Endodermal cell (in vitro differentiated cells): ENCODE results near the gene ARHGAP8. TPM values are rescaled to one million over a fixed set of nuclear protein-coding genes. Genes with fewer than 3 reads are reported as not detected.

Experiments
- DNase-seq: peaks from one replicate; pipeline ENCODE4 v3.0.0-alpha.2; 2017
- H3K27ac ChIP-seq: 2 replicates; pipeline ENCODE4 v1.5.1; 2013; ENCODE audit warnings: mild to moderate bottlenecking, low read depth, low read length, moderate library complexity
- H3K27me3 ChIP-seq: 2 replicates; pipeline ENCODE4 v1.6.1; 2013; ENCODE audit warnings: mild to moderate bottlenecking, low read length, moderate library complexity; ENCODE audit not compliant: insufficient read depth, control insufficient read depth, poor library complexity, severe bottlenecking
- H3K36me3 ChIP-seq: 2 replicates; pipeline ENCODE4 v1.7.0; 2013; ENCODE audit warnings: mild to moderate bottlenecking, low read length, moderate library complexity; ENCODE audit not compliant: control insufficient read depth, insufficient read depth
- H3K4me1 ChIP-seq: one replicate; pipeline ENCODE4 v1.7.0; 2013; ENCODE audit warnings: low read length; ENCODE audit not compliant: control insufficient read depth, insufficient read depth
- H3K4me3 ChIP-seq: 2 replicates; pipeline ENCODE4 v1.5.1; 2013; ENCODE audit warnings: mild to moderate bottlenecking, low read length, moderate library complexity
- H3K9ac ChIP-seq: 2 replicates; pipeline ENCODE4 v1.6.1; 2013; ENCODE audit warnings: mild to moderate bottlenecking, low read length, moderate library complexity; ENCODE audit not compliant: poor library complexity, severe bottlenecking; ENCODE audit errors: extremely low read depth
- H3K9me3 ChIP-seq: 2 replicates; pipeline ENCODE4 v1.6.1; 2013; ENCODE audit warnings: mild to moderate bottlenecking, low read length, moderate library complexity; ENCODE audit not compliant: control insufficient read depth
- H3K27ac Mint-ChIP-seq: 2 replicates; pipeline ENCODE4 v1.8.0; 2020; ENCODE audit warnings: mixed read lengths
- H3K27me3 Mint-ChIP-seq: 2 replicates; pipeline ENCODE4 v1.8.0; 2021; ENCODE audit warnings: mild to moderate bottlenecking, mixed read lengths; ENCODE audit not compliant: insufficient read depth
- H3K36me3 Mint-ChIP-seq: 2 replicates; pipeline ENCODE4 v1.8.0; 2020; ENCODE audit warnings: low read depth, mixed read lengths
- H3K4me1 Mint-ChIP-seq: 2 replicates; pipeline ENCODE4 v1.8.0; 2020; ENCODE audit warnings: mixed read lengths
- H3K4me3 Mint-ChIP-seq: 2 replicates; pipeline ENCODE4 v1.8.0; 2020; ENCODE audit warnings: mild to moderate bottlenecking, moderate library complexity, mixed read lengths
- H3K9me3 Mint-ChIP-seq: 2 replicates; pipeline ENCODE4 v1.8.0; 2020; ENCODE audit warnings: mild to moderate bottlenecking, mixed read lengths
- WGBS, 2 experiments: methylation state at CpG; one replicate each; pipeline versions ENCODE4 v1.1.5 to v1.1.7; 2013; ENCODE audit warnings: missing lambda C conversion rate in 2 of 2, mixed read lengths in 1 of 2; ENCODE audit not compliant: insufficient coverage in 1 of 2, insufficient read length in 1 of 2; 5-methylcytosine and 5-hydroxymethylcytosine counted together
- total RNA-seq, 2 donors: library from RNA; stranded (reverse); fragmentation: NEBNext Ultra II Directional in 1 of 2; extraction: Animal tissue kit (Norgen Biotek cat#: 25700) in 1 of 2; gene quantifications; 2 replicates in 1 of 2; 3 replicates in 1 of 2; pipeline ENCODE4 v1.2.1, GENCODE V29; 2021
- TF ChIP-seq, protein P1 (sequence below): fragments of 200-600 bp; sonication (generic); conservative IDR thresholded peaks from 2 replicates; pipeline ENCODE4 v1.5.0; 2021; ENCODE audit warnings: antibody characterized with exemption, mild to moderate bottlenecking

The ARHGAP8 gene
- total RNA-seq, 2 donors from 2014 or later, result 45.2 to 51.3 TPM

DNA sequence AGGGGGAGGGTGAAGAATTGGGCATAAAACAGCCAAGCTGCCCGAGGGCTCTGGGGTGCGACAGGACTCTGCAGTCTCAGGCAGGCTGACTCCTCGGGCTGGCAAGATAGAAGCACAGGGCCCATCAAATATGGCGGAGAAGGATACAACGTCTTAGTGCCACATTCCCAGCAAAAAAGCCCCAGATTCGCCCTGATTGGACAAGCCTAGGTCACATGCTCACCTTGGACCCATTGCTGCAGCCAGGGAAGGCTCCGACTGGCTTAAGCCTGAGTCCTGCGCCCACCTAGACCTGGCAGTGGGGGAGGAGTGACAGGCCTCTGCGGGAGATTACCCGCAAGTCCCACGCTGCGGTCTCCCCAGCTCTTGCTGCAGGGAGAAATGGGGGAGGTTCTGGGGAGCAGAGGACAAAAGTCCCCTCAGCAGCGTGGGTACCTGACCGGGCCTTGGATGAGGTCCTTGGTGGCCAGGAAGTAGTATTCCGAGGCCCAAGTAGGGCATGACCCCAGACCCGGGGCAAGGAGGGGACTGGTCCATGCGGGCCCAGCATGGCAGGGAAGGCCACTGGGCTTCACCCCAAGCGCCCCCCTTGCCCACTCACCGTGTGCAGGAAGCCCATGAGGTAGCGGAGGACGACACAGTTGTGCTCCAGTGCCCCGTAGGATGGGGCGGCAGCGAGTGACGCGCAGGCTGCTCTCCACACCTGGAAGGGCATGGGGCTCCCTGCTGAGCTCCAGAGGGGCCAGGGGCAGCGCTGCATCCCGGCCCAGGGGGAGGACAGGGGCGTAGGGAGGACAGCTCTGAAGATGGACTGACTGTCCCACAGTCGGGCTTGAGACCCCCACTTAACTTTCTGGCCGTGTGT lies 113.0 kb downstream of the ARHGAP8 start:
- H3K9me3 Mint-ChIP-seq, result peaks cover 2% of the 10 kb centered on the region
- 91 to 93% methylated on average over 29 to 31 of the region's 31 CpGs for WGBS, 2 experiments

DNA sequence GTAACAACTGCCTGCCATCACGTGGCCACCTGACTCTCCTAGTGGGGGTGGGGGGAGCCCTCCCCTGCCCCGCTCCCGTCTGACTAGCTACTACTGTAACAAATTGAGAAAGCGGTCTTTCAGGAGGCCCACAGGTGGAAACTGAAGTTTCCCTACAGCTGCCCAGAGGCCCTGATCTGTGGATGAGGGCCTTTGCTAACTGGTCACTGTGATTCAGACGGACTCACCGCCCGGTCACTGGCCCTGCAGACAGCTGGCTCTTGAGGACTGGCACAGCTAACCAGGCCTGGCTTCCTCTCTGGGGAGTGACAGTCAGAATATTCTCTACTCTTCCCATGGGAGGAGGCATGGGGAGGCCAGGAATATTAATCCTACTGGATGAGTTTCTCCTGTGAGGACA lies 116.8 kb downstream of the ARHGAP8 start:
- DNase-seq, result no peak
- Histone ChIP-seq H3K27me3 (no peaks in the 10 kb centered on the region), H3K9me3 (peaks cover 18% of the 10 kb centered on the region), H3K36me3 (peaks cover 33% of the 10 kb centered on the region), H3K9ac (no peak overlapping the region), H3K27ac (no peak overlapping the region), H3K4me3 (no peak overlapping the region), H3K4me1 (no peaks in the 10 kb centered on the region)
- H3K36me3 Mint-ChIP-seq, result peaks cover 34% of the 10 kb centered on the region
- H3K27me3 Mint-ChIP-seq, result no peaks in the 10 kb centered on the region
- peaks cover 18% of the 10 kb centered on the region for H3K9me3 Mint-ChIP-seq
- peaks cover 9% of the 10 kb centered on the region for H3K4me1 Mint-ChIP-seq
- 88 to 94% methylated on average over 7 of the region's 7 CpGs for WGBS, 2 experiments
- H3K4me3 Mint-ChIP-seq, result no peak overlapping the region
- TF ChIP-seq, protein P1, sequence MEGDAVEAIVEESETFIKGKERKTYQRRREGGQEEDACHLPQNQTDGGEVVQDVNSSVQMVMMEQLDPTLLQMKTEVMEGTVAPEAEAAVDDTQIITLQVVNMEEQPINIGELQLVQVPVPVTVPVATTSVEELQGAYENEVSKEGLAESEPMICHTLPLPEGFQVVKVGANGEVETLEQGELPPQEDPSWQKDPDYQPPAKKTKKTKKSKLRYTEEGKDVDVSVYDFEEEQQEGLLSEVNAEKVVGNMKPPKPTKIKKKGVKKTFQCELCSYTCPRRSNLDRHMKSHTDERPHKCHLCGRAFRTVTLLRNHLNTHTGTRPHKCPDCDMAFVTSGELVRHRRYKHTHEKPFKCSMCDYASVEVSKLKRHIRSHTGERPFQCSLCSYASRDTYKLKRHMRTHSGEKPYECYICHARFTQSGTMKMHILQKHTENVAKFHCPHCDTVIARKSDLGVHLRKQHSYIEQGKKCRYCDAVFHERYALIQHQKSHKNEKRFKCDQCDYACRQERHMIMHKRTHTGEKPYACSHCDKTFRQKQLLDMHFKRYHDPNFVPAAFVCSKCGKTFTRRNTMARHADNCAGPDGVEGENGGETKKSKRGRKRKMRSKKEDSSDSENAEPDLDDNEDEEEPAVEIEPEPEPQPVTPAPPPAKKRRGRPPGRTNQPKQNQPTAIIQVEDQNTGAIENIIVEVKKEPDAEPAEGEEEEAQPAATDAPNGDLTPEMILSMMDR, result no peak
- H3K27ac Mint-ChIP-seq, result peak overlapping the region; percentile 77

More for the DNA sequence above, 113.0 kb downstream of the ARHGAP8 start:
- Histone ChIP-seq H3K9me3 (no peaks in the 10 kb centered on the region), H3K4me1 (no peaks in the 10 kb centered on the region), H3K9ac (no peak overlapping the region), H3K36me3 (peaks cover 24% of the 10 kb centered on the region), H3K4me3 (no peak overlapping the region), H3K27ac (no peak overlapping the region), H3K27me3 (no peaks in the 10 kb centered on the region)
- no peak for DNase-seq
- Mint-ChIP-seq H3K4me1 (peaks cover 9% of the 10 kb centered on the region), H3K27ac (no peak overlapping the region), H3K36me3 (peaks cover 34% of the 10 kb centered on the region), H3K4me3 (no peak overlapping the region), H3K27me3 (peaks cover 1% of the 10 kb centered on the region)
- TF ChIP-seq, protein P1, result no peak

DNA sequence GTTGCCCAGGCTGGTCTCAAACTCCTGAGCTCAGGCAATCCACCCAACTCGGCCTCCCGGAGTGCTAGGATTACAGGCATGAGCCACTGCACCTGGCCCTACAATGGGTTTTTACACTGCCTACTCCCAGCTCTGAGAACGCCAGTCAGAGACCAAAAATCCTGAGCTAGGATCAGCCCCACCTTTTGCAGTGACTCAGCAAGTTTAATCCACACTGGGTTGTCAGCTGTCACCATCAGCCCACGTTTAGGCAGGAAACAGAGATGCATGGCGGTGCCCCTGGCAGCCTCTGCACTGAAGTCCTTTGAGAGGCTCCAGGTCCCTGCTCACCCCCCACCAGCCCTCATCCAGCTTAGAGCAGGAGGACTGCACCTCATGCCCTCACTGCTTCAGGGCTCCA lies 117.6 kb downstream of the ARHGAP8 start:
- peak; percentile 76 for DNase-seq
- Mint-ChIP-seq H3K4me1 (peaks cover 9% of the 10 kb centered on the region), H3K27me3 (no peaks in the 10 kb centered on the region), H3K9me3 (peaks cover 18% of the 10 kb centered on the region), H3K36me3 (peaks cover 32% of the 10 kb centered on the region), H3K4me3 (no peak overlapping the region), H3K27ac (peak overlapping the region; percentile 81)
- Histone ChIP-seq H3K36me3 (peaks cover 29% of the 10 kb centered on the region), H3K9me3 (peaks cover 18% of the 10 kb centered on the region), H3K27me3 (no peaks in the 10 kb centered on the region), H3K9ac (no peak overlapping the region), H3K27ac (peak overlapping the region; percentile 36), H3K4me3 (no peak overlapping the region), H3K4me1 (no peaks in the 10 kb centered on the region)
- WGBS, 2 experiments, result 68 to 83% methylated on average over 5 of the region's 5 CpGs
- TF ChIP-seq, protein P1, result no peak
